Effector memory CD4-positive, alpha-beta T cell (primary cell): ENCODE data around the gene MRGPRX2.

Experiments
- DNase-seq, 3 donors: peaks; one replicate each; pipeline ENCODE4 v3.0.0-alpha.2; 2020
- H3K27ac ChIP-seq: 2 replicates; pipeline ENCODE4 v1.7.0; 2013; ENCODE audit warnings: mild to moderate bottlenecking, low read length, moderate library complexity; ENCODE audit not compliant: insufficient read depth, poor library complexity, severe bottlenecking
- H3K27me3 ChIP-seq: replicated peaks from 2 replicates; pipeline ENCODE4 v1.7.0; 2013; ENCODE audit warnings: mild to moderate bottlenecking, low read length; ENCODE audit not compliant: insufficient read depth, control insufficient read depth, poor library complexity, severe bottlenecking
- H3K36me3 ChIP-seq: 2 replicates; pipeline ENCODE4 v1.7.0; 2013; ENCODE audit warnings: mild to moderate bottlenecking, low read length, moderate library complexity; ENCODE audit not compliant: control insufficient read depth, insufficient read depth
- H3K4me1 ChIP-seq: 2 replicates; pipeline ENCODE4 v1.7.0; 2013; ENCODE audit warnings: low read length, mild to moderate bottlenecking; ENCODE audit not compliant: control insufficient read depth, insufficient read depth, poor library complexity, severe bottlenecking
- H3K4me3 ChIP-seq: 2 replicates; pipeline ENCODE4 v1.7.0; 2013; ENCODE audit warnings: low read length, low read depth, mild to moderate bottlenecking; ENCODE audit not compliant: insufficient read depth, poor library complexity, severe bottlenecking
- H3K9me3 ChIP-seq: 2 replicates; pipeline ENCODE4 v1.7.0; 2013; ENCODE audit warnings: mild to moderate bottlenecking, low read length, moderate library complexity; ENCODE audit not compliant: control insufficient read depth

The MRGPRX2 gene

GRCh38 chr11:19077965-19078364, 17.4 kb upstream of the MRGPRX2 start:
- Histone ChIP-seq H3K4me1 (no peaks in the 10 kb centered on the region), H3K27me3 (no peaks in the 10 kb centered on the region), H3K36me3 (no peaks in the 10 kb centered on the region), H3K9me3 (no peaks in the 10 kb centered on the region), H3K4me3 (no peak overlapping the region), H3K27ac (no peak overlapping the region)
- no peak for DNase-seq

- H3K4me1 ChIP-seq = no peaks in the 10 kb centered on the region
- H3K27ac ChIP-seq = no peak overlapping the region
- H3K27me3 ChIP-seq = no peaks in the 10 kb centered on the region
- no peaks in the 10 kb centered on the region for H3K36me3 ChIP-seq
- peak; percentile 7 to 28 (median 17) for DNase-seq
- H3K9me3 ChIP-seq = no peaks in the 10 kb centered on the region
- H3K4me3 ChIP-seq = no peak overlapping the region
Measured at GRCh38 chr11:19076744-19077589, 16.4 kb upstream of the MRGPRX2 start.

DNA sequence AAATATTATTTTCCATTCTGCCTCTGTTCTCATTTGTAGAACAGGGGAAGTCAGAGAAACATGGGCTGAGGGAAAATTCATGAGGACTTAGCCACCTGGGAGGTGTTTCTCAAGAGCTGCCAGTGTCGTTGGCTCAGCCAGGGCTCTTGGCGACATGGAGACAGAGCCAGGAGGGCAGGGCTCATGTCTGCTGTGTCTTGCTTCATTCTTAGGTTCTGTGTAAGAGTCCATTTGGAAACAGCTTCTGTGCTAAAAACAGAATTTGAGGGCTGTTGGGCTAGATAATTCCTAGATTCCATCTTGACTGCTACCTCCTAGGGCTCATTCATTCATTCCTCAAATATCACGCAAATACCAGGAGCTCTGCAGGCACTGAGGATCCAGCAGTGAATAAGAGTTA, 15.1 kb upstream of the MRGPRX2 start:
- Histone ChIP-seq H3K27me3 (no peaks in the 10 kb centered on the region), H3K4me1 (no peaks in the 10 kb centered on the region), H3K27ac (no peak overlapping the region), H3K9me3 (no peaks in the 10 kb centered on the region), H3K36me3 (no peaks in the 10 kb centered on the region), H3K4me3 (no peak overlapping the region)
- no peak for DNase-seq

- Histone ChIP-seq H3K27me3 (no peaks in the 10 kb centered on the region), H3K27ac (no peak overlapping the region), H3K9me3 (no peaks in the 10 kb centered on the region), H3K4me1 (no peaks in the 10 kb centered on the region), H3K36me3 (no peaks in the 10 kb centered on the region), H3K4me3 (no peak overlapping the region)
- no peak for DNase-seq
Measured at GRCh38 chr11:19073454-19074415, 13.2 kb upstream of the MRGPRX2 start.

- no peak for DNase-seq
- no peak overlapping the region for H3K4me3 ChIP-seq
- H3K9me3 ChIP-seq = no peaks in the 10 kb centered on the region
- no peaks in the 10 kb centered on the region for H3K4me1 ChIP-seq
- no peaks in the 10 kb centered on the region for H3K27me3 ChIP-seq
- H3K36me3 ChIP-seq = no peaks in the 10 kb centered on the region
- no peak overlapping the region for H3K27ac ChIP-seq
Measured at GRCh38 chr11:19072464-19072863, 11.9 kb upstream of the MRGPRX2 start.

- Histone ChIP-seq H3K4me3 (no peak overlapping the region), H3K4me1 (no peaks in the 10 kb centered on the region), H3K9me3 (no peaks in the 10 kb centered on the region), H3K27ac (no peak overlapping the region), H3K27me3 (no peaks in the 10 kb centered on the region), H3K36me3 (no peaks in the 10 kb centered on the region)
- peak; percentile 7 to 36 (median 23) for DNase-seq
Measured at GRCh38 chr11:19071255-19071654, 10.7 kb upstream of the MRGPRX2 start.

- Histone ChIP-seq H3K4me3 (no peak overlapping the region), H3K27ac (no peak overlapping the region), H3K4me1 (no peaks in the 10 kb centered on the region), H3K36me3 (no peaks in the 10 kb centered on the region), H3K27me3 (no peaks in the 10 kb centered on the region), H3K9me3 (no peaks in the 10 kb centered on the region)
- no peak for DNase-seq
Measured at GRCh38 chr11:19059833-19060232, 684 bp downstream of the MRGPRX2 start.

GRCh38 chr11:19055905-19056304, 4.6 kb downstream of the MRGPRX2 start:
- no peaks in the 10 kb centered on the region for H3K9me3 ChIP-seq
- DNase-seq = no peak
- no peaks in the 10 kb centered on the region for H3K36me3 ChIP-seq
- H3K4me3 ChIP-seq = no peak overlapping the region
- H3K27ac ChIP-seq = no peak overlapping the region
- H3K27me3 ChIP-seq = no peaks in the 10 kb centered on the region
- no peaks in the 10 kb centered on the region for H3K4me1 ChIP-seq

DNA sequence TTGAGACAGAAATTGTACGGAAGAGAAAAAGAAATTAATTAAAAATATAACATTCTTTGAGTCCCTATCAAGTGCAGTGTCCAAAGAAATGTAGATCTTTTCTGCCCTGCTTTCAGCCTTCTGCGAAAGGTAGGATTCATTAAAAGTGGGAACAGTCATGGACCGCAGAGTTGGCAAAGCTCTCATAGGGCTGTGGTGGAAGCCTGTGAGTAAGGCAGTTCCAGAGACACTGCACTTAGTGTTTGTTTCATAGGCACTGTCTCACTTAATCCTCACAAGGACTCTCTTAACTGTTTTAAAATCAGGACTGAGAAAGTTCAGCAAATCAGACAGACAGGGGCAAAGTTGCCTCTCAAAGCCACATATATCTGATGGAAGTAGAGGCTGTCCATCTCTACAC, 5.5 kb downstream of the MRGPRX2 start:
- no peaks in the 10 kb centered on the region for H3K36me3 ChIP-seq
- DNase-seq = no peak
- no peak overlapping the region for H3K27ac ChIP-seq
- H3K27me3 ChIP-seq = no peaks in the 10 kb centered on the region
- no peak overlapping the region for H3K4me3 ChIP-seq
- H3K9me3 ChIP-seq = no peaks in the 10 kb centered on the region
- H3K4me1 ChIP-seq = no peaks in the 10 kb centered on the region

DNA sequence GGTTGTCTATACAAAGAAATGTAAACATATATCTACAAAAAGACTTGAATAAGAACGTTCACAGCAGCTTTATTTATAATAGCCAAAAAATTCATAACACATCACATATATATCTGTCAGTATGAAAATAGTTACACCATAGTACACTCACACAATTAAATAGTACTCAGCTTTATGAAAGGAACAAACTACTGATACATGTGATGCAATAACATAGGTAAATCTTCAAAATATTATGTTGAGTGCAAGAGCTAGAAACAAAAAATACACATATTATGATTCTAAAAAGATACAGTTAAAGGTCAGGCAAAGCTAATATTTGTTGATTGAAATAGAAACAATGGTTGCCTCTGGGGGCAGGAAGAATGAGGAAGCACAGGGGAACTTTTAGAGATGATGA, 6.6 kb downstream of the MRGPRX2 start:
- Histone ChIP-seq H3K9me3 (no peaks in the 10 kb centered on the region), H3K4me3 (no peak overlapping the region), H3K27me3 (no peaks in the 10 kb centered on the region), H3K27ac (no peak overlapping the region), H3K36me3 (no peaks in the 10 kb centered on the region), H3K4me1 (no peaks in the 10 kb centered on the region)
- no peak for DNase-seq
